Measurements from ENCODE around the gene POMT1.
"Not testable (repeated sequence)": the region's sequence is repeated elsewhere in the genome, so short reads cannot be mapped to it uniquely, and the experiment has no call there.

The POMT1 gene

GRCh38 chr9:131502781-131503625 is at the start of gene POMT1:
Gene POMT1, plus strand, starts transcription at chr9:131502918. Its CDS starts 1,301 bp downstream, at chr9:131504219.
- no peak for TF ChIP-seq CTCF (IDR thresholded peaks at IDR 0.05; ENCODE audit: control insufficient read depth, insufficient read depth, low read depth, low read length, missing control alignments)
- H3K4me3 ChIP-seq (ENCODE audit: control insufficient read depth, low read depth, low read length) = peak within 1 kb of the TSS; percentile 95
- peak; percentile 23 for DNase-seq (ENCODE audit: low read depth)

- no peak for DNase-seq (ENCODE audit: low read depth)
- H3K4me3 ChIP-seq (ENCODE audit: control insufficient read depth, low read depth, low read length) = no peak overlapping the region
- TF ChIP-seq CTCF (IDR thresholded peaks at IDR 0.05; ENCODE audit: control insufficient read depth, insufficient read depth, low read depth, low read length, missing control alignments) = no peak
Observed at GRCh38 chr9:131454028-131454427, 48.7 kb upstream of the POMT1 start.

GRCh38 chr9:131455655-131456054 is 47.1 kb upstream of the POMT1 start:
- not testable (repeated sequence) for H3K4me3 ChIP-seq (ENCODE audit: control insufficient read depth, low read depth, low read length); DNase-seq (ENCODE audit: low read depth)

GRCh38 chr9:131457746-131458145 is 45.0 kb upstream of the POMT1 start:
- TF ChIP-seq CTCF (IDR thresholded peaks at IDR 0.05; ENCODE audit: control insufficient read depth, insufficient read depth, low read depth, low read length, missing control alignments) = no peak
- no peak overlapping the region for H3K4me3 ChIP-seq (ENCODE audit: control insufficient read depth, low read depth, low read length)
- no peak for DNase-seq (ENCODE audit: low read depth)

- DNase-seq (ENCODE audit: low read depth) = no peak
- no peak overlapping the region for H3K4me3 ChIP-seq (ENCODE audit: control insufficient read depth, low read depth, low read length)
- no peak for TF ChIP-seq CTCF (IDR thresholded peaks at IDR 0.05; ENCODE audit: control insufficient read depth, insufficient read depth, low read depth, low read length, missing control alignments)
Observed at GRCh38 chr9:131459056-131459455, 43.7 kb upstream of the POMT1 start.

GRCh38 chr9:131461166-131461565 is 41.6 kb upstream of the POMT1 start:
- no peak for DNase-seq (ENCODE audit: low read depth)
- TF ChIP-seq CTCF (IDR thresholded peaks at IDR 0.05; ENCODE audit: control insufficient read depth, insufficient read depth, low read depth, low read length, missing control alignments) = no peak
- no peak overlapping the region for H3K4me3 ChIP-seq (ENCODE audit: control insufficient read depth, low read depth, low read length)

- H3K4me3 ChIP-seq (ENCODE audit: control insufficient read depth, low read depth, low read length) = no peak overlapping the region
- no peak for TF ChIP-seq CTCF (IDR thresholded peaks at IDR 0.05; ENCODE audit: control insufficient read depth, insufficient read depth, low read depth, low read length, missing control alignments)
- no peak for DNase-seq (ENCODE audit: low read depth)
Observed at GRCh38 chr9:131464354-131465000, 38.2 kb upstream of the POMT1 start.
